ENCODE measurements around the gene LACTBL1.

The LACTBL1 gene

DNA sequence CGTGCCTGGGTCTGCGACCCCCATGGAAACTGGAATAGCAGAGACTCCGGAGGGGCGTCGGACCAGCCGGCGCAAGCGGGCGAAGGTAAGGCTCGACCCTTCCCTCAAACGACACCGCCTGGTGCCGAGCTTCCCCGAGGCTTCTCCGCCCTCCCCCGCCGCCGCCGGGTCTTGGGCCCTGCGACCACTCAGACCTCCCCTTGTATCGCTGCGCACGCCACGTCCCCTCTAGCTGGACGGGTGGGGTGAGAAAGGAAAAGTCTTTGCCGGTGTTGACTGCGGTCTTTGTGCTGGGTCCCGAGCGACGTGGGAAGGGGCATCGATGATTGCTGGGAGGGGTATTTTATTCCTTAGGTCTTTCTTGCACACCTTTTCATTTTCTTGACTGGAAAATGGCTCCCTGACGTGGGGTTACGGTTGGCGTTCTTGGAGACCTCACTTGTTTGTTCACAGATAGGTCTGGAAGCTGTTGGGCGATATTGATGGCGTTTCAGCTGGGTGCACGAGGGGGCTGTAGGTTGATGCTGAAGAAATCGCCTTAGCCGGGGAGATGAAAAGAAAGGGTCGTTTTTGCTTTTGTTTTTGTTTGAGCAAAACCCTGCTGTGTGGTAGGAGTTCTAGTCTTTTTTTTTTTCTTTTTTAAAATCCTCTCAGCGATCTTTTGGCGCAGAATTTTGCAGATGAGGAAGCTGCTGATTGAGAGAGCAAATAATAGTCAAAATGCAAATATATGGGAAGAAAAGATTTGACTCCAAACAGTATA, 47.4 kb upstream of the LACTBL1 start:
- Histone ChIP-seq H2AFZ (ENCODE audit: low read depth, low read length) (peak overlapping the region; percentile 91), H3K4me1 (ENCODE audit: control insufficient read depth, insufficient read depth, low read depth, low read length) (peaks cover 2% of the 10 kb centered on the region), H2BK120ac (ENCODE audit: low read depth, low read length) (peak overlapping the region; percentile 88), H3K4me2 (ENCODE audit: low read length, poor library complexity, severe bottlenecking) (peak overlapping the region; percentile 91), H2AK5ac (ENCODE audit: low read length, severe bottlenecking) (peak overlapping the region; percentile 41), H3K18ac (ENCODE audit: low read depth in 1 of 2, low read length in 2 of 2) (peak overlapping the region; percentile 94 to 99), H3K79me1 (replicated peaks; ENCODE audit: low read length, poor library complexity, severe bottlenecking) (no peaks in the 10 kb centered on the region), H3K9ac (ENCODE audit: low read length) (peak overlapping the region; percentile 89), H3K4ac (ENCODE audit: low read depth in 1 of 2, low read length in 2 of 2) (peak overlapping the region; percentile 94 to 97), H3K23ac (ENCODE audit: low read length in 2 of 2) (peak overlapping the region in 1 of 2 experiments; percentile 88), H3K27ac (ENCODE audit: low read length, poor library complexity, severe bottlenecking) (peak overlapping the region; percentile 14), H3K9me3 (ENCODE audit: control insufficient read depth, low read length) (no peaks in the 10 kb centered on the region), H3K27me3 (ENCODE audit: control insufficient read depth in 1 of 2, insufficient read depth in 1 of 2, low read length in 2 of 2) (no peaks in the 10 kb centered on the region), H2BK5ac (ENCODE audit: low read depth, low read length, poor library complexity, severe bottlenecking) (peak overlapping the region; percentile 88), H2BK12ac (ENCODE audit: low read length in 2 of 2) (no peak overlapping the region), H3K14ac (ENCODE audit: low read length in 2 of 2) (peak overlapping the region in 1 of 2 experiments; percentile 99), H2BK15ac (ENCODE audit: low read depth, poor library complexity, severe bottlenecking) (peak overlapping the region; percentile 93), H3K36me3 (ENCODE audit: control insufficient read depth in 1 of 2, insufficient read depth in 2 of 2, low read depth in 1 of 2, low read length in 2 of 2) (no peaks in the 10 kb centered on the region), H4K91ac (ENCODE audit: low read length) (peak overlapping the region; percentile 88), H3K4me3 (ENCODE audit: insufficient read depth in 1 of 2, low read depth in 1 of 2, low read length in 2 of 2) (peak overlapping the region; percentile 88 to 98), H4K8ac (ENCODE audit: low read length) (peak overlapping the region; percentile 95)
- peak; percentile 64 for DNase-seq
- under 1% methylated on average over 31 of the region's 42 CpGs for WGBS

DNA sequence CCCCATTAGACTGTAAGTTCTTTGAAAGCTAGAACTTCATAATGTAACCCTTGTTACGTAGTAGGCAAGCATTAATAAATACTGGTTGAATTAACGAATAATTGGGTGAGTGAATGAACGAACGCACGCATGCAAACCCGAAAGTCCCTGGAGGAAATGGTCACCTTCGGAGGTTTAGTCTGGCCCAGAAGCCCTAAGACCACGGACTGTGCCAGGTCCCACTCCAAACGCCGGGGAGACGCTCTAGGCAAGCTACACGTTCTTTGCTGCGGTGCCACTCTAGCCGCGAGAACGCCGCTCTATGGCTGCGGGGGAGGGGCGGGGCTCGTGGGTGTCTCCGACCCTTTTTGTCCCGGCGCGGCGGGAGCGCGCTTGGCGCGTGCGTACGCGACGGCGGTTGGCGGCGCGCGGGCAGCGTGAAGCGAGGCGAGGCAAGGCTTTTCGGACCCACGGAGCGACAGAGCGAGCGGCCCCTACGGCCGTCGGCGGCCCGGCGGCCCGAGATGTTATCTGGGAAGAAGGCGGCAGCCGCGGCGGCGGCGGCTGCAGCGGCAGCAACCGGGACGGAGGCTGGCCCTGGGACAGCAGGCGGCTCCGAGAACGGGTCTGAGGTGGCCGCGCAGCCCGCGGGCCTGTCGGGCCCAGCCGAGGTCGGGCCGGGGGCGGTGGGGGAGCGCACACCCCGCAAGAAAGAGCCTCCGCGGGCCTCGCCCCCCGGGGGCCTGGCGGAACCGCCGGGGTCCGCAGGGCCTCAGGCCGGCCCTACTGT, 46.6 kb upstream of the LACTBL1 start, which contains the start of gene KDM1A:
Gene KDM1A (plus strand): TSS at position 375 of the 769 bp plus-strand sequence. CDS start 129 bp downstream, at position 504.
- Histone ChIP-seq H2BK15ac (ENCODE audit: low read depth, poor library complexity, severe bottlenecking) (peak within 1 kb of the TSS; percentile 93), H2BK12ac (ENCODE audit: low read length in 2 of 2) (no peak within 1 kb of the TSS), H3K79me1 (replicated peaks; ENCODE audit: low read length, poor library complexity, severe bottlenecking) (no peaks in the 10 kb centered on the region), H3K23ac (ENCODE audit: low read length in 2 of 2) (peak within 1 kb of the TSS in 1 of 2 experiments; percentile 88), H3K9me3 (ENCODE audit: control insufficient read depth, low read length) (no peaks in the 10 kb centered on the region), H3K4me1 (ENCODE audit: control insufficient read depth, insufficient read depth, low read depth, low read length) (peaks cover 2% of the 10 kb centered on the region), H4K91ac (ENCODE audit: low read length) (peak within 1 kb of the TSS; percentile 88), H2BK5ac (ENCODE audit: low read depth, low read length, poor library complexity, severe bottlenecking) (peak within 1 kb of the TSS; percentile 88), H2AK5ac (ENCODE audit: low read length, severe bottlenecking) (peak within 1 kb of the TSS; percentile 41), H3K18ac (ENCODE audit: low read depth in 1 of 2, low read length in 2 of 2) (peak within 1 kb of the TSS; percentile 94 to 99), H3K14ac (ENCODE audit: low read length in 2 of 2) (peak within 1 kb of the TSS; percentile 74 to 99), H2BK120ac (ENCODE audit: low read depth, low read length) (peak within 1 kb of the TSS; percentile 88), H3K4me2 (ENCODE audit: low read length, poor library complexity, severe bottlenecking) (peak within 1 kb of the TSS; percentile 91), H4K8ac (ENCODE audit: low read length) (peak within 1 kb of the TSS; percentile 95), H3K27me3 (ENCODE audit: control insufficient read depth in 1 of 2, insufficient read depth in 1 of 2, low read length in 2 of 2) (no peaks in the 10 kb centered on the region), H3K4ac (ENCODE audit: low read depth in 1 of 2, low read length in 2 of 2) (peak within 1 kb of the TSS; percentile 94 to 97), H3K36me3 (ENCODE audit: control insufficient read depth in 1 of 2, insufficient read depth in 2 of 2, low read depth in 1 of 2, low read length in 2 of 2) (no peaks in the 10 kb centered on the region), H3K9ac (ENCODE audit: low read length) (peak within 1 kb of the TSS; percentile 89), H3K4me3 (ENCODE audit: insufficient read depth in 1 of 2, low read depth in 1 of 2, low read length in 2 of 2) (peak within 1 kb of the TSS; percentile 88 to 98), H3K27ac (ENCODE audit: low read length, poor library complexity, severe bottlenecking) (peak within 1 kb of the TSS; percentile 19), H2AFZ (ENCODE audit: low read depth, low read length) (peak within 1 kb of the TSS; percentile 91)
- under 1% methylated on average over 67 of the region's 85 CpGs for WGBS
- peak; percentile 94 for DNase-seq

DNA sequence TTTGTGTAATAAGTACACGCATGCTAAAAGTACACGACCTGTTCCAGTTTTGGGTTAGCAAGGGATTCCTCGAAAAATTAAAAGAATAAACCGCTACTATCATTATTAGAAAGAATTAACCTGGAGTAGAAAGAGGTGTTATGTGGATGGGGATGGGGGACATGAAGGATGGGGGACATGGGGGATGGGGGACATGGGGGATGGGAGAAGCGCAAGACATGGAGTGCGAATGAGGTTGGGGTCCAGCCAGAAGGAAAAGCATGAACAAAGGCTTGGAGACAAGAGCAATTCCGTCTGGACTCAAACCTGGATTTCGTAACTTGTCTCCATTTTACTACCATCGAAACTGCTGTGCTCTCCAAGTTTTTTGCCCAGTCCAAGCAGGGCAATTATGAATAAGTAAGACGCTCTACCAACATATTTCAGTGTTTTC, 46.0 kb upstream of the LACTBL1 start:
- Histone ChIP-seq H2BK12ac (ENCODE audit: low read length in 2 of 2) (no peak overlapping the region), H3K4ac (ENCODE audit: low read depth in 1 of 2, low read length in 2 of 2) (no peak overlapping the region), H3K4me3 (ENCODE audit: insufficient read depth in 1 of 2, low read depth in 1 of 2, low read length in 2 of 2) (peak overlapping the region in 1 of 2 experiments; percentile 98), H2BK5ac (ENCODE audit: low read depth, low read length, poor library complexity, severe bottlenecking) (no peak overlapping the region), H3K18ac (ENCODE audit: low read depth in 1 of 2, low read length in 2 of 2) (peak overlapping the region in 1 of 2 experiments; percentile 3), H3K27me3 (ENCODE audit: control insufficient read depth in 1 of 2, insufficient read depth in 1 of 2, low read length in 2 of 2) (no peaks in the 10 kb centered on the region), H3K14ac (ENCODE audit: low read length in 2 of 2) (no peak overlapping the region), H3K4me1 (ENCODE audit: control insufficient read depth, insufficient read depth, low read depth, low read length) (peaks cover 6% of the 10 kb centered on the region), H4K8ac (ENCODE audit: low read length) (no peak overlapping the region), H3K4me2 (ENCODE audit: low read length, poor library complexity, severe bottlenecking) (peak overlapping the region; percentile 0), H2BK15ac (ENCODE audit: low read depth, poor library complexity, severe bottlenecking) (no peak overlapping the region), H3K9ac (ENCODE audit: low read length) (peak overlapping the region; percentile 89), H3K36me3 (ENCODE audit: control insufficient read depth in 1 of 2, insufficient read depth in 2 of 2, low read depth in 1 of 2, low read length in 2 of 2) (no peaks in the 10 kb centered on the region), H2AK5ac (ENCODE audit: low read length, severe bottlenecking) (no peak overlapping the region), H4K91ac (ENCODE audit: low read length) (no peak overlapping the region), H2BK120ac (ENCODE audit: low read depth, low read length) (no peak overlapping the region), H3K79me1 (replicated peaks; ENCODE audit: low read length, poor library complexity, severe bottlenecking) (no peaks in the 10 kb centered on the region), H3K9me3 (ENCODE audit: control insufficient read depth, low read length) (no peaks in the 10 kb centered on the region), H3K27ac (ENCODE audit: low read length, poor library complexity, severe bottlenecking) (peak overlapping the region; percentile 19), H3K23ac (ENCODE audit: low read length in 2 of 2) (no peak overlapping the region), H2AFZ (ENCODE audit: low read depth, low read length) (no peak overlapping the region)
- DNase-seq, result no peak
- 65% methylated on average over 9 of the region's 10 CpGs for WGBS

DNA sequence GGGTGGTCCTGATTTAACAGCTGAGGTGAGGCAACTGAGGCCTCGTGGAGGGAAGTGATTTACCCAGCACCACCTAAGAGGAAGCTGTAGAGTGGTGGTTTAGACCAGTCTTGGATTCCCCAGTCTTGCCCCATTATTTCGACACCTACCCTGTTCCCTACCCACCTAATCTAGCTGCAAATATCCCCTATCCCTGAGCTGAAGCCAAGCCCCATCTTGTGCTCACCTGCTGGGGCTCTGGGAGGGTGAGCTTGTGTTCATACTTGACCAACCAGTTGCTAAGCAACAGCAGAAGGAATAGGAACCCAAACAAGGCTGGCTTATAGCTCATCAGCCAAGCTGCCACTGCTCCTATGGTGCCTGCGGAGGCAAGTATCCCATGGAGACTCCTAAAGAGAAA, 41.0 kb upstream of the LACTBL1 start:
- no peak overlapping the region for H2AFZ ChIP-seq (ENCODE audit: low read depth, low read length)
- no peak overlapping the region for H2BK12ac ChIP-seq (ENCODE audit: low read length in 2 of 2)
- H2BK5ac ChIP-seq (ENCODE audit: low read depth, low read length, poor library complexity, severe bottlenecking), result no peak overlapping the region
- H3K14ac ChIP-seq (ENCODE audit: low read length in 2 of 2), result no peak overlapping the region
- no peak overlapping the region for H4K91ac ChIP-seq (ENCODE audit: low read length)
- H3K36me3 ChIP-seq (ENCODE audit: control insufficient read depth in 1 of 2, insufficient read depth in 2 of 2, low read depth in 1 of 2, low read length in 2 of 2), result no peaks in the 10 kb centered on the region
- H3K79me1 ChIP-seq (replicated peaks; ENCODE audit: low read length, poor library complexity, severe bottlenecking), result no peaks in the 10 kb centered on the region
- H3K27me3 ChIP-seq (ENCODE audit: control insufficient read depth in 1 of 2, insufficient read depth in 1 of 2, low read length in 2 of 2), result no peaks in the 10 kb centered on the region
- H3K9me3 ChIP-seq (ENCODE audit: control insufficient read depth, low read length), result no peaks in the 10 kb centered on the region
- no peak overlapping the region for H2BK120ac ChIP-seq (ENCODE audit: low read depth, low read length)
- no peak overlapping the region for H3K4me3 ChIP-seq (ENCODE audit: insufficient read depth in 1 of 2, low read depth in 1 of 2, low read length in 2 of 2)
- H3K27ac ChIP-seq (ENCODE audit: low read length, poor library complexity, severe bottlenecking), result no peak overlapping the region
- no peak overlapping the region for H3K4ac ChIP-seq (ENCODE audit: low read depth in 1 of 2, low read length in 2 of 2)
- H3K23ac ChIP-seq (ENCODE audit: low read length in 2 of 2), result no peak overlapping the region
- H3K4me2 ChIP-seq (ENCODE audit: low read length, poor library complexity, severe bottlenecking), result no peak overlapping the region
- DNase-seq, result no peak
- no peak overlapping the region for H3K18ac ChIP-seq (ENCODE audit: low read depth in 1 of 2, low read length in 2 of 2)
- no peak overlapping the region for H2BK15ac ChIP-seq (ENCODE audit: low read depth, poor library complexity, severe bottlenecking)
- peaks cover 5% of the 10 kb centered on the region for H3K4me1 ChIP-seq (ENCODE audit: control insufficient read depth, insufficient read depth, low read depth, low read length)
- no peak overlapping the region for H2AK5ac ChIP-seq (ENCODE audit: low read length, severe bottlenecking)
- H3K9ac ChIP-seq (ENCODE audit: low read length), result no peak overlapping the region
- WGBS, result 79% methylated on average over 3 of the region's 3 CpGs
- no peak overlapping the region for H4K8ac ChIP-seq (ENCODE audit: low read length)

Measured in mesenchymal stem cell (in vitro differentiated cells and primary cell).